ENCODE data around the gene MGAT4A. TPM values are rescaled to one million over a fixed set of nuclear protein-coding genes. Genes with fewer than 3 reads are reported as not detected.
A peak's percentile ranks its signal among the peaks of the same experiment; 100 is the strongest.

The MGAT4A gene
- total RNA-seq, 2 experiments from 2014 or later = 73.4 to 76.2 TPM

DNA sequence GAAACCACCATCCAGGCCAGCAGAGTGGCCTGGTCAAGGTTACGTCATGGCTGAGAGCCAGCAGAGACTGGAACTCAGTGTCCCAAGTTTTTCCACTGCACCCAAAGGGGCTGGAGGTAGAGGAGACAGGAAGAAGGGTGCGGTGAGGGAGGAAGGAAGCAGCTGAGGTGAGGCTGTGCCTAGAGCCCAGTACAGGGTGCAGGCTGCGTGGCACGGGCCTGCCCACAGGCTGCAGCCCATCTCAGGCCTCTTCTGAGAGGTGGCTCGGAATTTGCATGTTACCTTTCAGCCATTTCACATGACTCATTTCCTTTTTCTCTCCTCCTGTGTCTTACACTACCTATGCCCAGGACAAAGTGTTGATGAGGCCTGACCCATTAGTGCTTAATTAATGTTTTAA, 13.7 kb upstream of the MGAT4A start:
- ChIA-PET CTCF (interaction anchor here (1.2 to 1.9 kb wide), 4 partner anchors 10 to 78 kb away, joined by 3 to 9 read pairs (median 4); no protein-coding TSS in a partner anchor), POLR2A (no interaction called here)
- Mint-ChIP-seq H3K27me3 (ENCODE audit: low read depth) (no peaks in the 10 kb centered on the region), H3K4me3 (no peak overlapping the region), H3K4me1 (ENCODE audit: low read depth) (peaks cover 38% of the 10 kb centered on the region), H3K9me3 (ENCODE audit: insufficient read depth) (peaks cover 12% of the 10 kb centered on the region), H3K36me3 (ENCODE audit: low read depth) (peaks cover 7% of the 10 kb centered on the region), H3K27ac (no peak overlapping the region)
- ATAC-seq (no peak), DNase-seq (no peak)

DNA sequence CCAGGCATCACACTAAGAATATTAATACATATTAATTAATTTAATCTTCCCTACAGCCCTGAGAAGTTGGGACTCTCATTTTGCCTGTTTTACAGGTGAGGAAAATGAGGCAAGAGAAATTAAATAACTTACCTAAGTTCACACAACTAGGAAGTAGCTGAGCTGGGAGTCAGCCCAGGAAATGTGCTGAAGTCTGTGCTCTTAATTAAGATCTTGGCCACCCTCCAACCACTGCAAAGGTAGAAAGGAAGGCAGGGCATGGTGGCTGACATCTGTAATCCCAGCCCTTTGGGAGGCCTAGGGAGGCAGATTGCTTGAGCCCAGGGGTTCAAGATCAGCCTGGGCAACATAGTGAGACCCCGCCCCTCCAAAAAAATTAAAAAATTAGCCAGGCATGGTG, 12.9 kb upstream of the MGAT4A start:
- Mint-ChIP-seq H3K27ac (no peak overlapping the region), H3K36me3 (ENCODE audit: low read depth) (peaks cover 7% of the 10 kb centered on the region), H3K9me3 (ENCODE audit: insufficient read depth) (peaks cover 12% of the 10 kb centered on the region), H3K4me1 (ENCODE audit: low read depth) (peaks cover 32% of the 10 kb centered on the region), H3K4me3 (no peak overlapping the region), H3K27me3 (ENCODE audit: low read depth) (no peaks in the 10 kb centered on the region)
- ChIA-PET POLR2A (no interaction called here), CTCF (interaction anchor here (1.2 to 1.9 kb wide), 5 partner anchors 9 to 79 kb away, joined by 3 to 9 read pairs (median 3); no protein-coding TSS in a partner anchor)
- DNase-seq (no peak), ATAC-seq (no peak)

DNA sequence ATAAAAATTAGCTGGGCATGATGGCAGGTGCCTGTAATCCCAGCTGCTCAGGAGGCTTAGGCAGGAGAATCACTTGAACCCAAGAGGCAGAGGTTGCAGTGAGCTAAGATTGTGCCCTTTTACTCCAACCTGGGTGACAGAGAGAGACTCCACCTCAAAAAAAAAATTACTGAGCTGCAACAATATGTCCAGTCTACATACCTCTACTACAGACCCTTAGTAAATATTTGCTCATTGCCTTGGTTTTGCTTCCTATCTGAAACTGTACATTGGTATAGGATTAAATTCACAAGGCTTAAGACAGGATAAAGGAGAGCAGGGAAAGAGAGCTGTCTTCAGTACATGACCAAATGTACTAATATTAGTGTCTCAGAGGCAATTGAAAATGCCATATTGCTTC, 8.1 kb upstream of the MGAT4A start:
- no peaks in the 10 kb centered on the region for H3K9me3 Mint-ChIP-seq (ENCODE audit: insufficient read depth)
- DNase-seq = no peak
- peaks cover 16% of the 10 kb centered on the region for H3K36me3 Mint-ChIP-seq (ENCODE audit: low read depth)
- H3K4me1 Mint-ChIP-seq (ENCODE audit: low read depth) = peaks cover 46% of the 10 kb centered on the region
- H3K27ac Mint-ChIP-seq = no peak overlapping the region
- no peak overlapping the region for H3K4me3 Mint-ChIP-seq
- no peaks in the 10 kb centered on the region for H3K27me3 Mint-ChIP-seq (ENCODE audit: low read depth)
- ChIA-PET CTCF (interaction anchor here (0.7 kb wide), 1 partner anchor 90 kb away, joined by 3 read pairs; no protein-coding TSS in a partner anchor), POLR2A (no interaction called here)
- no peak for ATAC-seq

DNA sequence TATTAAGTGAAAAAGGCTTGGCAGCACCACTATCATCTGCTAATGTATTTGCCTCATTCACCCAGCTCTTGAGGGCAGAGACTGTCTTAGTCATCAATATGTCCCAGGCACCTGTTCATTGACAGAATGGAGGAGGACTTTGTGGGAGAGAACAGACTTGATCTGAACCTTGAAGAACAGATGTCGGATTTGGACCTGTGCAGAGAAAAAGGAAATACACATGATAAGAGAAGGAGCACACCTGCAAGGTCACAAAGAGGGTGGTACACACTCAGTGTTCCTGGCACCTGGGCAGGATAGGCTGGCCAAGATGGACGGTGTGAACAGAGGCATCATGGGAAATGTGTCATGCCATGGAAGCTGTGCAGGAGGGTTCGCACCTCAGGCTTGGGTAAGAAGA, 7.4 kb upstream of the MGAT4A start:
- Mint-ChIP-seq H3K36me3 (ENCODE audit: low read depth) (peaks cover 16% of the 10 kb centered on the region), H3K27ac (peak overlapping the region; percentile 30), H3K9me3 (ENCODE audit: insufficient read depth) (no peaks in the 10 kb centered on the region), H3K4me3 (no peak overlapping the region), H3K27me3 (ENCODE audit: low read depth) (no peaks in the 10 kb centered on the region), H3K4me1 (ENCODE audit: low read depth) (peaks cover 50% of the 10 kb centered on the region)
- DNase-seq (no peak), ATAC-seq (no peak)
- POLR2A ChIA-PET = interaction anchor here (0.9 kb wide), 3 partner anchors 20 to 33 kb away, joined by 3 read pairs; no protein-coding TSS in a partner anchor
- CTCF ChIA-PET = interaction anchor here (1.0 to 1.8 kb wide), 3 partner anchors 9 to 89 kb away, joined by 3 to 5 read pairs (median 5); no protein-coding TSS in a partner anchor

DNA sequence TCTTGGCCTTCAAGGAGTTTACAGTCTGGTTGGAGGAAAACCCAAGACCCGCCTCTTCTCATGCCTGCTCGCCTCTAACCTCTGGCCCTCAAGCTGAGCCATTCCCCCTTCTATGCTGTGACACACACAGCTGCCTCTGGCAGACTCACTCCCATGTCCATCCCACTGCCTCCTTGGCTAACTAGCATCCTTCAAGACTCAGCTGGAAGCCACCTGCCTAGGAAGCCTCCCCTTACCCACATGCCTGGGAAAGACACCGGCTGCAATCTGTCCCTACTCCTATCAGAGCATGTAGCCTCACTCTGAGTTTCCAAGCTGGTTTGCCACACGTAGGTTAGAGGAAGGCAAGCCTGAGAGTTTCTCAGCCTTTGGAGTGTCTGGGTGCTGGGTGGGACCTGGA, 6.9 kb upstream of the MGAT4A start:
- Mint-ChIP-seq H3K27me3 (ENCODE audit: low read depth) (no peaks in the 10 kb centered on the region), H3K4me1 (ENCODE audit: low read depth) (peaks cover 54% of the 10 kb centered on the region), H3K4me3 (no peak overlapping the region), H3K9me3 (ENCODE audit: insufficient read depth) (no peaks in the 10 kb centered on the region), H3K27ac (no peak overlapping the region), H3K36me3 (ENCODE audit: low read depth) (peaks cover 19% of the 10 kb centered on the region)
- no peak for DNase-seq
- ATAC-seq = no peak
- ChIA-PET CTCF (interaction anchor here (1.0 to 1.8 kb wide), 3 partner anchors 9 to 88 kb away, joined by 3 to 5 read pairs (median 5); no protein-coding TSS in a partner anchor), POLR2A (interaction anchor here (0.9 kb wide), 3 partner anchors 20 to 34 kb away, joined by 3 read pairs; no protein-coding TSS in a partner anchor)

DNA sequence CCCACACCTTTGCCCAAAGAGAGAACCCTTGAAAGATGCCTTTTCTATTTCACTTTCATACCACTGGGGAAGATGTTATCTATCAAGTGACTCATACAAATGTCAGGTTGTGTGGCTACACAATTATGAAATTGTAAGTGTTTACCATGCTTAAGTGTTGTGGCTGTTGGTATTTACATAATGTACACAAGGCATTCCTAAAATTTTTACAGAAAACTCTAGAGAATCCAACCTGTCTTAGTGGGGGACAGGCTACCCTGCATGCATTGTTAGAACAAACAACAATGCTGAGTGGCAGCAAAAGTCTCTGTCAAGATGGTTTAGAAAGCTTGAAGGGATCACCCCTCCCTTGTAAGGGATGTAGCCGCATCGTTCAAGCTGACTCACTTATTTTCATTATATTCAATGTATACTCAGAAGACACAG, 5.5 kb upstream of the MGAT4A start:
- no peaks in the 10 kb centered on the region for H3K27me3 Mint-ChIP-seq (ENCODE audit: low read depth)
- peak overlapping the region; percentile 71 for H3K27ac Mint-ChIP-seq
- H3K4me3 Mint-ChIP-seq = peak overlapping the region; percentile 48
- peak; percentile 48 for ATAC-seq
- POLR2A ChIA-PET = interaction anchor here (1.0 to 1.2 kb wide), 2 partner anchors 22 to 35 kb away, joined by 3 to 8 read pairs; no protein-coding TSS in a partner anchor
- peaks cover 64% of the 10 kb centered on the region for H3K4me1 Mint-ChIP-seq (ENCODE audit: low read depth)
- peaks cover 30% of the 10 kb centered on the region for H3K36me3 Mint-ChIP-seq (ENCODE audit: low read depth)
- peak; percentile 54 for DNase-seq
- H3K9me3 Mint-ChIP-seq (ENCODE audit: insufficient read depth) = no peaks in the 10 kb centered on the region
- CTCF ChIA-PET = interaction anchor here (0.6 to 11.2 kb wide), 4 partner anchors 30 to 87 kb away, joined by 3 to 67 read pairs (median 4); no protein-coding TSS in a partner anchor

DNA sequence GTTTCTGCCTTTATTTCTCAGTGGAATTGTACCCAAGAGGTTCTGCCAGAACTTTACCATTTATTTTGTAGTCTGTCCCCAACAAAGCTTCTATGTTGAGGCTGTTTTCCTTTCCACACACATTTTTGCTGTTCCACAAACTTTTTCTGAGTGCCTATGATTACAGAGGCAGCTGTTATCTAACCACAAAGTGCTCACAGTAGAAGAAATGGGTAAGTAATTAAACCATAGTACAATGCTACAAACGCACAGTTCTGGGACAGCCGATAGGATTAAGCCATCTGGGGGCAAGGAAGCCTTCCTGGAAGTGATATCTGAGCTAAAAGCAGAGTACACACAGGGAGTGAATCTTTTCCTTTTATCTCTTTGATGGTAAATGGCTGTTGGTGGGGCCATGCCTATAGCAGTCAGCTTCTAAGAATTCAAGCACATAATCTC, 3.9 kb upstream of the MGAT4A start:
- Mint-ChIP-seq H3K36me3 (ENCODE audit: low read depth) (peaks cover 33% of the 10 kb centered on the region), H3K4me1 (ENCODE audit: low read depth) (peaks cover 64% of the 10 kb centered on the region), H3K27me3 (ENCODE audit: low read depth) (no peaks in the 10 kb centered on the region), H3K4me3 (peak overlapping the region; percentile 63), H3K9me3 (ENCODE audit: insufficient read depth) (no peaks in the 10 kb centered on the region), H3K27ac (peak overlapping the region; percentile 84)
- DNase-seq (no peak), ATAC-seq (no peak)
- POLR2A ChIA-PET = interaction anchor here (0.6 to 10.1 kb wide), 3 partner anchors 8 to 95 kb away, joined by 3 to 128 read pairs (median 4); no protein-coding TSS in a partner anchor
- CTCF ChIA-PET = interaction anchor here (0.7 to 11.2 kb wide), 8 partner anchors 9 to 85 kb away, joined by 3 to 67 read pairs (median 4); no protein-coding TSS in a partner anchor

DNA sequence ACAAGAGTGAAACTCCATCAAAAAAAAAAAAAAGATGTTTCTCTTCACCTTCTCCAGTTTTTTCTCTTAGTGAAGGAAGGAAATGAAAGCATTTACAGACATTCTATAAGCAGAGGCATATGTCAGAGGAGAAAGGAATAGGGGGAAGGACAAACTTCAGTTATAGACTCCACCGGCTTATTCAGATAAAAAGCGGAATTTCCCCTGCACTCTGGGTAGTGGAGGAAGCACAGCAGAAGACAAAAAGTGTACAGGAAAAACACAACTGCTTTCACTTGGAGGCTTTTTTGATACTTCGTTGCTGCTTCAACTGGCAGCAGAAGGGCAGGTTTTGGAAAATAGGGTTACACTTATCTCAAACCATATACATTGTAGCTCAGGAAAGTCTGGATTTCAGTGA, 3.2 kb upstream of the MGAT4A start:
- Mint-ChIP-seq H3K4me1 (ENCODE audit: low read depth) (peaks cover 67% of the 10 kb centered on the region), H3K9me3 (ENCODE audit: insufficient read depth) (no peaks in the 10 kb centered on the region), H3K36me3 (ENCODE audit: low read depth) (peaks cover 38% of the 10 kb centered on the region), H3K27me3 (ENCODE audit: low read depth) (no peaks in the 10 kb centered on the region), H3K4me3 (peak overlapping the region; percentile 63), H3K27ac (peak overlapping the region; percentile 60)
- ChIA-PET CTCF (interaction anchor here (1.1 to 11.2 kb wide), 2 partner anchors 24 to 36 kb away, joined by 7 to 67 read pairs; no protein-coding TSS in a partner anchor), POLR2A (interaction anchor here (1.0 to 10.1 kb wide), 2 partner anchors 38 to 78 kb away, joined by 4 to 128 read pairs; no protein-coding TSS in a partner anchor)
- DNase-seq (no peak), ATAC-seq (no peak)

DNA sequence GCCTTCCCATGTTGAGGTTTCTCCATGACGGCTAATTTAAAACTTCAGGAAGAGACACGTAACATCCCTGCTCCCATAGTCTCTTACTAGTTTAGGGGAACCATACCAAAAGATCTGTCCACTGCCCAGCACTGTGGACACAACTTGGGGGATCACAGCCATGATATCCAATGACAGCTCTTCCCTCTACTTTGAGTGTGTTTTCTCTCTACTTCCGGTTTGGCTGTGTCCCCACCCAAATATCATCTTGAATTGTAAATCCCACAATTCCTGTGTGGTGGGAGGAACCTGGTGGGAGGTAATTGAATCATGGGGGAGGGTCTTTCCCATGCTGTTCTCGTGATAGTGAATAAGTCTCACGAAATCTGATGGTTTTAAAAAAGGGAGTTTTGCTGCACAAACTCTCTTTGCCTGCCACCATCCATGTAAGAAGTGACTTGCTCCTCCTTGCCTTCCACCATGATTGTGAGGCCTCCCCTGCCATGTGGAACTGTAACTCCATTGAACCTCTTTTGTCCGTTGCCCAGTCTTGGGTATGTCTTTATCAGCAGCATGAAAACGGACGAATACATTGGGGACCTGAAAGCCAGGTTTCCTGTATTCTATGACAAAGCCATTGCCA, 1.6 kb upstream of the MGAT4A start:
- ChIA-PET POLR2A (interaction anchor here (1.0 to 10.1 kb wide), 4 partner anchors 20 to 76 kb away, joined by 3 to 128 read pairs (median 10); no protein-coding TSS in a partner anchor), CTCF (interaction anchor here (0.7 to 11.2 kb wide), 7 partner anchors 25 to 104 kb away, joined by 3 to 67 read pairs (median 6); no protein-coding TSS in a partner anchor)
- Mint-ChIP-seq H3K9me3 (ENCODE audit: insufficient read depth) (no peaks in the 10 kb centered on the region), H3K4me3 (peak overlapping the region; percentile 85), H3K27ac (peak overlapping the region; percentile 87), H3K4me1 (ENCODE audit: low read depth) (peaks cover 66% of the 10 kb centered on the region), H3K36me3 (ENCODE audit: low read depth) (peaks cover 28% of the 10 kb centered on the region), H3K27me3 (ENCODE audit: low read depth) (no peaks in the 10 kb centered on the region)
- DNase-seq (no peak), ATAC-seq (no peak)

DNA sequence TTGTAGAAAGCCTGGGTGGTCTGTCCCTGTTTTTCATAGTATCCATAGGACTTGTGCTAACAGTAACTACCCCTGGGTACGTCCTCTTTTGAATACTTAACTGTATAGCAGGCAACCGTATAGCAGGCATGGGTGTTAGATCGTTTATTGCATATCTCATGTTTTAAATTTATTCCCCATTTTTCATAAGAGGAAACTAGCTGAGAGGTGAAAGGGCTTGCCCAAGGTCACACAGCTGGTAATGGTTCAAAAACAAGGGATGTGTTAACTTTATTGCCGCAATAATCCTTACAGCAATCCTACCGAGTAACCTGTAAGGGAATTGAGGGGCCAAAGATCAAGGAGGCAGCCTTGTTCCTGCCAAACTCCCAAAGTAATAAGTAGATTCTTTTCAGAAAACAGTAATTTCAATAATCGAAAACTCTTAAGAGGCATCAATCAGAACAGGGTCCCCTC, 990 bp upstream of the MGAT4A start:
- Mint-ChIP-seq H3K27me3 (ENCODE audit: low read depth) (no peaks in the 10 kb centered on the region), H3K9me3 (ENCODE audit: insufficient read depth) (no peaks in the 10 kb centered on the region), H3K27ac (peak overlapping the region; percentile 90), H3K36me3 (ENCODE audit: low read depth) (peaks cover 30% of the 10 kb centered on the region), H3K4me3 (peak overlapping the region; percentile 85), H3K4me1 (ENCODE audit: low read depth) (peaks cover 66% of the 10 kb centered on the region)
- ChIA-PET POLR2A (interaction anchor here (1.2 to 10.1 kb wide), 11 partner anchors 19 to 104 kb away, joined by 3 to 128 read pairs (median 6); no protein-coding TSS in a partner anchor), CTCF (interaction anchor here (0.7 to 11.2 kb wide), 12 partner anchors 19 to 104 kb away, joined by 3 to 67 read pairs (median 5); no protein-coding TSS in a partner anchor)
- ATAC-seq (no peak), DNase-seq (no peak)

DNA sequence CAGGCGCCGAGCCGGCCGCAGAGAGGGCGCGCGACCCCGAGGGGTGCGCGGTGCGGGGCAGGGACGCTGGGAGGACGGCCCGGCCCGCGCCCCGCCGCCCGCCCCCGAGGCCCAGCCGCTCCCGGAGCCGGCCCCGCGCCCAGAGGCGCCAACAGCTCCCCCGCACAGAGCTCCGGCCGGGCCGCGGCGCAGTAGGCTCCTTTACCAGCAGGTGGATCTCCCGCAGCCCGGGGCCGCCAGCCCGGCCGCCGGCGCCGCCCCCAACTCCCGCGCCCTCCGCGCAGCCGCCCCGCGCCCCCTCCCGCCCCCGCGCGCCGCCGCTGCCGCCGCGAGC, 258 bp downstream of the MGAT4A start:
- ATAC-seq = peak; percentile 61
- ChIA-PET POLR2A (interaction anchor here (1.0 to 10.1 kb wide), 20 partner anchors 10 to 106 kb away, joined by 3 to 128 read pairs (median 5); no protein-coding TSS in a partner anchor), CTCF (interaction anchor here (0.6 to 11.2 kb wide), 18 partner anchors 9 to 105 kb away, joined by 3 to 67 read pairs (median 5); no protein-coding TSS in a partner anchor)
- peak overlapping the region; percentile 92 for H3K4me3 Mint-ChIP-seq
- no peaks in the 10 kb centered on the region for H3K27me3 Mint-ChIP-seq (ENCODE audit: low read depth)
- H3K9me3 Mint-ChIP-seq (ENCODE audit: insufficient read depth) = no peaks in the 10 kb centered on the region
- H3K4me1 Mint-ChIP-seq (ENCODE audit: low read depth) = peaks cover 66% of the 10 kb centered on the region
- no peak overlapping the region for H3K27ac Mint-ChIP-seq
- H3K36me3 Mint-ChIP-seq (ENCODE audit: low read depth) = peaks cover 36% of the 10 kb centered on the region
- DNase-seq = peak; percentile 69

All from activated CD8-positive, alpha-beta T cell treated with anti-CD3 and anti-CD28 coated beads, Interleukin-2, amount 10 ng/mL, durations not matched to agents 7 days and 5 days (primary cell).